Mesenchymal stem cell (in vitro differentiated cells and primary cell): ENCODE results near the gene PKNOX2.

Experiments
- DNase-seq: peaks from one replicate; pipeline ENCODE4 v3.0.0-alpha.2; 2013
- H2AFZ ChIP-seq: one replicate; pipeline ENCODE4 v1.6.1; 2013; ENCODE audit warnings: low read depth, mild to moderate bottlenecking, control low read depth, inconsistent platforms, low read length, moderate library complexity
- H2AK5ac ChIP-seq: 2 replicates; pipeline ENCODE4 v1.6.1; 2013; ENCODE audit warnings: low read length, moderate library complexity, mild to moderate bottlenecking, inconsistent platforms; ENCODE audit not compliant: severe bottlenecking
- H2BK120ac ChIP-seq: one replicate; pipeline ENCODE4 v1.6.1; 2013; ENCODE audit warnings: low read depth, mild to moderate bottlenecking, inconsistent platforms, low read length, moderate library complexity
- H2BK12ac ChIP-seq, 2 experiments: one replicate each; pipeline ENCODE4 v1.6.1; 2013; ENCODE audit warnings: inconsistent platforms in 2 of 2, low read length in 2 of 2, mild to moderate bottlenecking in 2 of 2, moderate library complexity in 2 of 2, control low read depth in 1 of 2
- H2BK15ac ChIP-seq: one replicate; pipeline ENCODE4 v1.6.1; 2013; ENCODE audit warnings: mild to moderate bottlenecking, low read depth, inconsistent platforms; ENCODE audit not compliant: poor library complexity, severe bottlenecking
- H2BK5ac ChIP-seq: 2 replicates; pipeline ENCODE4 v1.6.1; 2013; ENCODE audit warnings: low read depth, mild to moderate bottlenecking, low read length, control low read depth, inconsistent platforms; ENCODE audit not compliant: poor library complexity, severe bottlenecking
- H3K14ac ChIP-seq, 2 experiments: one replicate each; pipeline ENCODE4 v1.6.1; 2013; ENCODE audit warnings: inconsistent platforms in 2 of 2, low read length in 2 of 2, control low read depth in 1 of 2, mild to moderate bottlenecking in 1 of 2, moderate library complexity in 1 of 2
- H3K18ac ChIP-seq, 2 experiments: one replicate each; pipeline ENCODE4 v1.6.1; 2013; ENCODE audit warnings: inconsistent platforms in 2 of 2, low read length in 2 of 2, control low read depth in 1 of 2, low read depth in 1 of 2, mild to moderate bottlenecking in 1 of 2
- H3K23ac ChIP-seq, 2 experiments: one replicate each; pipeline ENCODE4 v1.6.1; 2013; ENCODE audit warnings: inconsistent platforms in 2 of 2, low read length in 2 of 2, mild to moderate bottlenecking in 2 of 2, moderate library complexity in 2 of 2, control low read depth in 1 of 2
- H3K27ac ChIP-seq: 2 replicates; pipeline ENCODE4 v1.5.1; 2013; ENCODE audit warnings: mild to moderate bottlenecking, moderate library complexity, low read length, control low read depth, inconsistent platforms; ENCODE audit not compliant: poor library complexity, severe bottlenecking
- H3K27me3 ChIP-seq, 2 experiments: 2 replicates each; pipeline versions ENCODE4 v1.6.1 to v1.7.0; 2013; ENCODE audit warnings: low read length in 2 of 2, mild to moderate bottlenecking in 2 of 2, moderate library complexity in 2 of 2, control low read depth in 1 of 2, inconsistent platforms in 1 of 2; ENCODE audit not compliant: control insufficient read depth in 1 of 2, insufficient read depth in 1 of 2
- H3K36me3 ChIP-seq, 2 experiments: 2 replicates each; pipeline versions ENCODE4 v1.6.1 to v1.7.0; 2013; ENCODE audit warnings: low read length in 2 of 2, control low read depth in 1 of 2, inconsistent platforms in 1 of 2, low read depth in 1 of 2, mild to moderate bottlenecking in 1 of 2; ENCODE audit not compliant: insufficient read depth in 2 of 2, control insufficient read depth in 1 of 2
- H3K4ac ChIP-seq, 2 experiments: one replicate each; pipeline ENCODE4 v1.6.1; 2013; ENCODE audit warnings: inconsistent platforms in 2 of 2, low read length in 2 of 2, mild to moderate bottlenecking in 2 of 2, moderate library complexity in 2 of 2, control low read depth in 1 of 2, low read depth in 1 of 2
- H3K4me1 ChIP-seq: 2 replicates; pipeline ENCODE4 v1.6.1; 2013; ENCODE audit warnings: low read depth, low read length, control low read depth; ENCODE audit not compliant: control insufficient read depth, insufficient read depth
- H3K4me2 ChIP-seq: 2 replicates; pipeline ENCODE4 v1.6.1; 2013; ENCODE audit warnings: low read length, mild to moderate bottlenecking, inconsistent platforms; ENCODE audit not compliant: poor library complexity, severe bottlenecking
- H3K4me3 ChIP-seq, 2 experiments: 2 replicates each; pipeline versions ENCODE4 v1.5.1 to v1.7.0; 2013; ENCODE audit warnings: low read length in 2 of 2, mild to moderate bottlenecking in 2 of 2, control low read depth in 1 of 2, low read depth in 1 of 2; ENCODE audit not compliant: insufficient read depth in 1 of 2
- H3K79me1 ChIP-seq: replicated peaks from 2 replicates; pipeline ENCODE4 v1.6.1; 2013; ENCODE audit warnings: mild to moderate bottlenecking, control low read depth, low read length, inconsistent platforms; ENCODE audit not compliant: poor library complexity, severe bottlenecking
- H3K9ac ChIP-seq: 2 replicates; pipeline ENCODE4 v1.7.0; 2013; ENCODE audit warnings: mild to moderate bottlenecking, low read length, moderate library complexity
- H3K9me3 ChIP-seq: 2 replicates; pipeline ENCODE4 v1.7.0; 2013; ENCODE audit warnings: mild to moderate bottlenecking, low read length; ENCODE audit not compliant: control insufficient read depth
- H4K8ac ChIP-seq: one replicate; pipeline ENCODE4 v1.6.1; 2013; ENCODE audit warnings: inconsistent platforms, mild to moderate bottlenecking, low read length, moderate library complexity
- H4K91ac ChIP-seq: one replicate; pipeline ENCODE4 v1.6.1; 2013; ENCODE audit warnings: mild to moderate bottlenecking, low read length, inconsistent platforms
- WGBS: methylation state at CpG from one replicate; pipeline ENCODE4 v1.1.7; 2013; ENCODE audit warnings: mixed read lengths; 5-methylcytosine and 5-hydroxymethylcytosine counted together

The PKNOX2 gene

GRCh38 chr11:125229916-125230315, 65.4 kb downstream of the PKNOX2 start:
- H3K27ac ChIP-seq: no peak overlapping the region
- no peak overlapping the region for H3K14ac ChIP-seq
- 100% methylated on average over 1 of the region's 2 CpGs for WGBS
- no peak overlapping the region for H4K8ac ChIP-seq
- H2BK15ac ChIP-seq: no peak overlapping the region
- H3K18ac ChIP-seq: no peak overlapping the region
- H3K36me3 ChIP-seq: peaks cover 0 to 17% of the 10 kb centered on the region in 2 experiments
- H3K4me3 ChIP-seq: no peak overlapping the region
- H2BK5ac ChIP-seq: no peak overlapping the region
- H4K91ac ChIP-seq: no peak overlapping the region
- peaks cover 0 to 34% of the 10 kb centered on the region in 2 experiments for H3K27me3 ChIP-seq
- peak overlapping the region; percentile 76 for H2AK5ac ChIP-seq
- no peaks in the 10 kb centered on the region for H3K9me3 ChIP-seq
- H3K23ac ChIP-seq: no peak overlapping the region
- no peak overlapping the region for H2AFZ ChIP-seq
- H2BK120ac ChIP-seq: no peak overlapping the region
- H3K4me2 ChIP-seq: no peak overlapping the region
- DNase-seq: no peak
- no peak overlapping the region for H2BK12ac ChIP-seq
- H3K4me1 ChIP-seq: peaks cover 19% of the 10 kb centered on the region
- H3K79me1 ChIP-seq: peaks cover 60% of the 10 kb centered on the region
- H3K9ac ChIP-seq: no peak overlapping the region
- no peak overlapping the region for H3K4ac ChIP-seq

- Histone ChIP-seq H2BK120ac (no peak overlapping the region), H2BK5ac (no peak overlapping the region), H3K9me3 (peaks cover 4% of the 10 kb centered on the region), H3K4me2 (no peak overlapping the region), H4K8ac (no peak overlapping the region), H2BK12ac (no peak overlapping the region), H3K27ac (no peak overlapping the region), H3K4ac (no peak overlapping the region), H3K36me3 (peaks cover 0 to 33% of the 10 kb centered on the region in 2 experiments), H3K14ac (no peak overlapping the region), H2BK15ac (no peak overlapping the region), H2AK5ac (no peak overlapping the region), H2AFZ (no peak overlapping the region), H3K23ac (no peak overlapping the region), H4K91ac (no peak overlapping the region), H3K79me1 (peaks cover 50% of the 10 kb centered on the region), H3K4me1 (peaks cover 16% of the 10 kb centered on the region), H3K27me3 (peaks cover 0 to 19% of the 10 kb centered on the region in 2 experiments), H3K18ac (no peak overlapping the region), H3K9ac (no peak overlapping the region), H3K4me3 (no peak overlapping the region)
- 100% methylated on average over 1 of the region's 1 CpG for WGBS
- no peak for DNase-seq
Observed at GRCh38 chr11:125233116-125233515, 68.6 kb downstream of the PKNOX2 start.

DNA sequence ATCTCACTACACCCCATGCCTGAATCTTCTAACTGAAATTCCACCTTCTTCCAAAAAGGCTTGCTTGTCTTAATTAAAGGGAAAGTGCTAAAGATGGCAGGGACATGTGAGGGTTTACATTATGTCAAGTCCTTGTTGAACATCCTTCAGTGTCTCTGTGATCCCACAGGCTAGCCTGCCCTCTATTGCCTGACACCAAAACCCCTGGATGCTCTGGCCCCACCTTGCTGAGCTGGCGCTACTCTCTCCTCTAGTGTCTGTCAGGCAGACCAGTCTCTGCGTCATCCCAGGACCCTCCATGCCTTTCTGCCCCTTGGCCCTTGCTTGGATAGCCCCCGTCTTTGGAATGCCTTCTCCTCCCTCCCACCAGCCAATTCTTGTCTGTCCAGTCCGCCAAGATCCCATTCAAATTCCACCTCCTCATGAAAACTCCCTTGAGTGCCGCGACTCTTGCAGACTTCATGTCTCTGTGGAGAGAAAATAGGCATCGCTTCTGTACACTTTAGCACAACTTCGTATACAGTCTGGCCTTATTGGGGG, 69.3 kb downstream of the PKNOX2 start:
- Histone ChIP-seq H3K79me1 (peaks cover 47% of the 10 kb centered on the region), H3K36me3 (peaks cover 0 to 32% of the 10 kb centered on the region in 2 experiments), H2BK12ac (no peak overlapping the region), H3K4me1 (peaks cover 11% of the 10 kb centered on the region), H3K4ac (no peak overlapping the region), H4K91ac (no peak overlapping the region), H3K4me2 (no peak overlapping the region), H3K9me3 (peaks cover 4% of the 10 kb centered on the region), H3K27me3 (peaks cover 0 to 23% of the 10 kb centered on the region in 2 experiments), H4K8ac (no peak overlapping the region), H3K18ac (no peak overlapping the region), H3K27ac (no peak overlapping the region), H3K23ac (no peak overlapping the region), H2BK120ac (no peak overlapping the region), H3K9ac (no peak overlapping the region), H2AFZ (no peak overlapping the region), H3K14ac (no peak overlapping the region), H2BK5ac (no peak overlapping the region), H2BK15ac (no peak overlapping the region), H2AK5ac (no peak overlapping the region), H3K4me3 (no peak overlapping the region)
- no peak for DNase-seq
- WGBS: 76% methylated on average over 8 of the region's 8 CpGs

GRCh38 chr11:125235071-125235471, 70.5 kb downstream of the PKNOX2 start:
- H2BK15ac ChIP-seq: no peak overlapping the region
- H2AFZ ChIP-seq: no peak overlapping the region
- peaks cover 0 to 42% of the 10 kb centered on the region in 2 experiments for H3K36me3 ChIP-seq
- no peak overlapping the region for H3K18ac ChIP-seq
- H3K27me3 ChIP-seq: peaks cover 0 to 31% of the 10 kb centered on the region in 2 experiments
- DNase-seq: no peak
- H3K9ac ChIP-seq: no peak overlapping the region
- H3K27ac ChIP-seq: no peak overlapping the region
- no peak overlapping the region for H3K4ac ChIP-seq
- H2BK120ac ChIP-seq: no peak overlapping the region
- H3K4me2 ChIP-seq: no peak overlapping the region
- no peak overlapping the region for H3K4me3 ChIP-seq
- H3K79me1 ChIP-seq: peaks cover 46% of the 10 kb centered on the region
- H2BK12ac ChIP-seq: no peak overlapping the region
- no peak overlapping the region for H3K23ac ChIP-seq
- H2AK5ac ChIP-seq: no peak overlapping the region
- H4K8ac ChIP-seq: no peak overlapping the region
- H3K9me3 ChIP-seq: peaks cover 4% of the 10 kb centered on the region
- WGBS: 94% methylated on average over 5 of the region's 5 CpGs
- no peak overlapping the region for H4K91ac ChIP-seq
- no peak overlapping the region for H2BK5ac ChIP-seq
- H3K14ac ChIP-seq: no peak overlapping the region
- H3K4me1 ChIP-seq: peaks cover 3% of the 10 kb centered on the region
